GM12873 (cell line): ENCODE results near the gene SMIM21.

Source experiments
- CTCF ChIP-seq: IDR thresholded peaks from 2 replicates; pipeline ENCODE4 v1.5.1; 2012; ENCODE audit warnings: low read depth, mild to moderate bottlenecking, moderate library complexity, low read length, control low read depth; ENCODE audit not compliant: insufficient read depth; ENCODE audit errors: missing control alignments

The SMIM21 gene

DNA sequence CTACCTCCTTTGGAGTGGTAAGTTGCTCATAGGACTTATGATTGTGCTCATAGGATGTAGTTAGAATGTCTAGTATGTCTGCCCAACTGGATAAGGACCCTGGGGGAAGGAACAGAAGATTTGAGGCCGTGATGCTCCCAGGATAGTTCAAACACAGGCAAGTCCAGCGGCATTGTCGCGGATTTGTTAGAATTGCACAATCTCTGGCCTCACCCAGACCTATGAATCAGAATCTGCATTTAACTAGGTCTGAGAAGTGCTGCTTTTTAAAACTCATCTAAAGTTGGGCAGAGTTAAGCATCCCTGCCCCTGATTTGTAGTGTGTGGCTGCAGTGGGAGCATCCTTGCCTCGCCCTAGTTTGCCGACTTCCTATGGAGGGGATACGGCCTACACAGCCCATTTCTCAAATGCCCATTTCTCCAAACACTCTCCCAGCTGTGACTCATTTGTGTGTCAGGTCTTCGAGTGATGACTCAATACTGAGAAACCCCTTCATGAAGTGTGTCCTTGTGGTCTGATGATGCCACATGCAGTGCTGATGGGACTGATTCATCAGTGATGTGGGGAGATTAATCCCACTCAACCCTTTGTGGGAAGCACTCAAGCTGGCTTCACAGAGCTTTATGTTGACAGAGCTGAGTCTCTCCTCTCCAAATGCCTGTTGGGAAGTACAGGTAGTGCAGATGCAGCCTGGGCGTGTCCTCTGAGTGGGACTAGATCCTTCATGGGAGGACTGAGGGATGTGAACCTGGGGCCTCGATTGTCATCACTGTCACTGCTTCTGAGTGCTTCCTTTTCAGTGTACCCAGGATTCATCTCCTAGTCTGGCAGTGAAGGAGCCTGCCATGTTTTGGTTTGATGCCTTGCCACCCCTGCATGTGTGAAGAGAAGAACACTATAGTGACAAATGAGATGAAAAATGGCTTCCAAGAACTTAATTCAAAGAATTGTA is 18.7 kb downstream of the SMIM21 start:
- no peak for TF ChIP-seq CTCF

DNA sequence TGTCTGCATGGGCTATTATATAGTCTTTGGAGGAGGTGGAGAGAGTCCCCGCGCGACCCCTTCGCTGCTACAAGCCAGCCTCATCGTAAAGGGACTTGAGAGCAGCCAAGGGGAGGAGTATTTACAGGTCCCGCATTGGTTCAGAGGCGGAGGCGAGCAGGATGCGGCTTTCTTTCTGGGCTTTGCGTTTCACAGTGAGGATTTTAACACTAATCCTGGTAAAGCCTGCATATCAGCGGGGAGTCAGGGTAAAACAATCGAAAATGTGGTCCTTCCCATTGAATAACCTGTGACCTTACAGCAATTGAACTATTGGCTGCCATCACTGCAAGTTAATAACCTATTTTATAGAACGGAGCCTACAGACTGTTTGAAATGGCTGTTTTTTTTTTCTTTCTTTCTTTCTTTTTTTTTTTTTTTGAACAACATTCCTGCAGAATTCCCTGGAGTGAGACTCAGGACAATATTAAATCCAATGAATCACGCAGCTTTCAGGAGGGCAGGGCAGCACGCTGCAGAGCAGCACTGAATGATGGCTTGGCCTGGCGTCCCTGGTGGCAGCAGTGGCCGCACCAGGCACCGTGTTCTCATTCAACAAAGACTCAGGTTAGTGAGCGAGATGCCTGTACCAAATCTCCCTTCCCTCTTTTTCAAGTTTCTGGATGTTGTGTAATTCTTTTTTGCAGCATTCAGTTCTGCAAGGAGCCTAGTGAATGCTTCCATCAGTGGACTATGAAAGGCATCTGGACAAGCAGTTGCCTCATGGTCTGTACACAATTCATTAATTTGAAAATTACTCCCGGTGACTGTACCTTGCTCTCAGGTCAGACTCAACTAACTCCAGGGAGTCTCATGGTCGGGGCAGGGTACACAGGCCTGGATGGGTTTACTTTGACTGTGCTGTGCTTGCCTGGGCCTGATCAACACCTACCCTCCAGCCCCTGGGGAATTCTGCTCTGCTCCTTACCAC is 19.8 kb downstream of the SMIM21 start:
- no peak for TF ChIP-seq CTCF

DNA sequence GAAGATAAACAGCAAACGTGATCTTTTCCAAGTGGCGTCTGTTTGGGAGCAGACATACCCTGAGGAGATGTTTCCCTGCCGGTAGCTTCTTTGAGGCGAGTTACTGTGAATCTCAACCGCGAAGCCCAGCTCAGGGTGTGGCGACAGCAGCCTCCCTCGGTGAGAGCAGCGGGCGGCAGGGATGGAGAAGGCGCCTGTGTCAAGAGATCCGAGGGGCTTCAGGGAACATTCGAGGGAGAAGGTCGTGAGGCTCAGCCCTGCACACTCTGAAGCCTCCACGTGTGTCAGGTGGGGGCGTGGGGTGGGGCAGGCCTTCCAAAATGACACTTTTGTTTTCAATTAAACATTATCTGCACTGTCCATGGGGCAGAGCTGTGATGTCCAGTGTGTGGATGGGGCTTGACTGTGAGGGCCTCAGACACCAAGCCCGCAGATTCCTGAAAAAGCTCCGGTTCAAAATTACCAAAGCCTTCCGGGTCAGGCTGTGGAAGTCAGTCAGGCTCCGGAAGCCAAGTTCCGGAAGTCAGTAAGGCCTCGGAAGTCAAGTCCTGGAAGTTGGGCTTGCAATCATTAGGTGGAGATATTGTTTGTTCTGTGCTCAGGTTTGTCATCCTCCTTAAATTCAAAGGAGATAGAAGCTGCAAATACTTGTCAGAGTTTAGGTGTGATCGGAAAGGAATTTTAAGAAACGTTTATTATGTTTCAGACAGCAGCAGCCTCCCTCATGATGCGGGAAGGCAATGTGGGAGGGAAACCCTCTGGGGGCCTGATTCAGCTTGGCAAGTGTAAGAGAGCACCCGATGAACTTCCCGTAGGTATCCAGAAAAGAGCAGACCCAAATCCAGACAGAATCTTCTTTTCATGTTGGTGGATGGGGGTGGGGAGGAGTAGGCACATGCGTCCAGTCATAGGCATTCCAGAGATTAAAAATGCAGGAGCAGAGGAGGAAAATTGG is 20.7 kb downstream of the SMIM21 start:
- TF ChIP-seq CTCF = no peak

DNA sequence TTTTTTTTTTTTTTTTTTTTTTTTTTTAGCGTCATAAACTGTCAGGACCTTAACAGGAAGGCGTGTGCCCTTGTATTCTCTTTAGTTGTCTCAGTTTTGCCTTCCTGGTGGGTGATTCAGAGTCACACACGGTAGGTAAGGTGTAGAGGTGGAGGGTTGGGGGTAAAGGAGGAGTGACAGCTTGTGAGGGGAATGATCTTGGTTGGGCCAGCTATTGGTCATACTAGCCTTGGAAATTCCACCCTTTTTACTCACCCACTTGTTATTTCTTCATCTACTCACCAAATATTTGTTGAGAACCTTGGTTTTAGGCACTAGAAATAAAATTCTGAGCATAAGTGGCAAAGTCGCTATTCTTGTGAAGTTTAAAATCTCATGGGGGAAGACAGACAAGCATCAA is 22.2 kb downstream of the SMIM21 start:
- no peak for TF ChIP-seq CTCF

DNA sequence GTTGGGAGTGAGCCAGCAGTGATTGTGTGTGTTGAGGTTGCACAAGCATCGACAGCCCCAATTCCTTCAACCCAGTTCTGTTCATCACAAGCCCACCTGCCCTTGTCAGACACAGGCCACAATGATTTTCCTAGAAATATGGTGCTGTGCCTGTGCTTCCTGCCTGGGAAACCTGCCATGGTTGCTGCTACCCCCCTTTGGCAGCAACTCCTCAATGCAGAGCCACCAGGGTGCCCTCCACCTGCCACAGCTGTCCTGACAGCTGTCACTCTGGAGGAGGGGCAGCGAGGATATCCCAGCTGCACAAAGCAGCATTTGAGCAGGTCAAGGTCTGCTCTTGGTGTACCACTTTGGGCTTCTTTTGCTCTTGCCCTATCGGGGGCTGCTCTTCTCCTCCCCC is 27.1 kb downstream of the SMIM21 start:
- no peak for TF ChIP-seq CTCF

DNA sequence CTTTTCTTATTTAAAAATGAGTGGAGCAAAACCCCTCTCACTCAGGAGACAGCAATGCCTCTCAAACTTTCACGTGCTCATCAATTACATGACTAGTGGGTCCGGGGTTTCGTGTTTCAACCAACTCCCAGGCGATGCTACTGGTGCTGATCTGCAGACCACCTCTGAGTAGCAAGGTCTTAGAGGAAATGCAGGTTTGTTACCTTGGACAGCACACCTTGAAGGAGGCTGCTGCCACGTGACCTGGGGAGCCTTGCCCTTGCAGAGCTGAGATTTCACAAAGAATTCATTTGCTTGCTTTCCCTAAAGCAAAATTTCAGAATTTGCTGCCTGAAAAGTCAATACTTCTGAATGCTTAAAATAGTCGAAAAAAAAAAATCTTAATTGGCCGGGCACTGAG is 32.4 kb downstream of the SMIM21 start:
- no peak for TF ChIP-seq CTCF
